Tibial nerve (tissue), 4 donors: Measurements from ENCODE around the gene SLITRK1. TPM values are rescaled to one million over a fixed set of nuclear protein-coding genes. Genes with fewer than 3 reads are reported as not detected.

Source experiments
- DNase-seq, 2 donors: peaks; one replicate each; pipeline ENCODE4 v3.0.0-alpha.2; 2019; ENCODE audit warnings: low spot score in 2 of 2
- H3K27ac ChIP-seq, 4 donors: fragments of 200-600 bp; sonication (generic) in 3 of 4; one replicate each; pipeline ENCODE4 v1.5.1; 2017 to 2019; ENCODE audit warnings: mild to moderate bottlenecking in 1 of 4
- H3K27me3 ChIP-seq, 2 donors: fragments of 200-600 bp; sonication (generic) in 1 of 2; one replicate each; pipeline versions ENCODE4 v1.5.1 to v1.6.0; 2017 to 2019
- H3K36me3 ChIP-seq, 3 donors: fragments of 200-600 bp; sonication (generic); one replicate each; pipeline ENCODE4 v1.5.1; 2018 to 2019
- H3K4me1 ChIP-seq, 4 donors: fragments of 200-600 bp; sonication (generic) in 3 of 4; one replicate each; pipeline ENCODE4 v1.5.1; 2017 to 2019
- H3K4me3 ChIP-seq, 4 donors: fragments of 200-600 bp; sonication (generic) in 3 of 4; one replicate each; pipeline ENCODE4 v1.5.1; 2017 to 2019; ENCODE audit warnings: mild to moderate bottlenecking in 1 of 4, moderate library complexity in 1 of 4
- H3K9me3 ChIP-seq, 4 donors: fragments of 200-600 bp; sonication (generic) in 3 of 4; one replicate each; pipeline ENCODE4 v1.5.1; 2017 to 2019
- CTCF ChIP-seq, 5 experiments: fragments of 200-600 bp in 3 of 5; fragments of 450-650 bp in 2 of 5; sonication (generic) in 3 of 5; IDR thresholded peaks; one replicate each; pipeline ENCODE4 v1.5.1; 2016 to 2019; ENCODE audit warnings: antibody characterized with exemption in 5 of 5, mild to moderate bottlenecking in 3 of 5, moderate library complexity in 2 of 5
- EP300 ChIP-seq, 2 donors: sonication (generic); formaldehyde crosslinking; IDR thresholded peaks; one replicate each; pipeline ENCODE4 v1.6.1; 2017; ENCODE audit warnings: antibody characterized with exemption in 2 of 2, mild to moderate bottlenecking in 1 of 2
- POLR2A ChIP-seq, 2 donors: fragments of 450-650 bp; IDR thresholded peaks; one replicate each; pipeline ENCODE4 v1.6.1; 2017; ENCODE audit warnings: antibody characterized with exemption in 2 of 2, mild to moderate bottlenecking in 2 of 2, moderate library complexity in 2 of 2
- WGBS, 2 donors: methylation state at CpG; one replicate each; pipeline ENCODE4 v1.1.5; 2018; 5-methylcytosine and 5-hydroxymethylcytosine counted together
- total RNA-seq, 4 donors: library from RNA; depleted of rRNA; stranded (reverse); fragments of >200 nt; gene quantifications; one replicate each; pipeline ENCODE4 v1.1.0, GENCODE V29; 2016

SLITRK1 gene
- 1 to 10 TPM in 3 of 4 donors, under 1 TPM in 1; 0.90 to 2.0 (median 1.8) TPM for total RNA-seq

- peaks cover 0 to 42% (median 0%) of the 10 kb centered on the region in 4 donors for H3K4me1 ChIP-seq
- H3K9me3 ChIP-seq, result no peaks in the 10 kb centered on the region
- 2% methylated on average over 32 of the region's 32 CpGs for WGBS, 2 donors
- peak within 1 kb of the TSS; percentile 9 to 52 (median 31) for H3K4me3 ChIP-seq
- peak in 1 of 2 donors; percentile 22 for TF ChIP-seq EP300 (IDR thresholded peaks at IDR 0.05)
- no peak for TF ChIP-seq POLR2A (IDR thresholded peaks at IDR 0.05)
- no peak for TF ChIP-seq CTCF (IDR thresholded peaks at IDR 0.05)
- H3K27ac ChIP-seq, result peak within 1 kb of the TSS in 1 of 4 donors; percentile 8
- H3K27me3 ChIP-seq, result peaks cover 0 to 40% of the 10 kb centered on the region in 2 donors
- peak in 1 of 2 donors; percentile 44 for DNase-seq
- no peaks in the 10 kb centered on the region for H3K36me3 ChIP-seq
These were observed at the start of gene SLITRK1 for GRCh38 chr13:83881917-83882605. SLITRK1 (minus strand) TSS chr13:83882474; CDS start chr13:83881507, 967 bp downstream.

- H3K27me3 ChIP-seq, result no peaks in the 10 kb centered on the region
- 18 to 26% methylated on average over 4 of the region's 4 CpGs for WGBS, 2 donors
- no peak overlapping the region for H3K4me3 ChIP-seq
- no peaks in the 10 kb centered on the region for H3K4me1 ChIP-seq
- H3K36me3 ChIP-seq, result no peaks in the 10 kb centered on the region
- no peaks in the 10 kb centered on the region for H3K9me3 ChIP-seq
- no peak overlapping the region for H3K27ac ChIP-seq
- TF ChIP-seq POLR2A (IDR thresholded peaks at IDR 0.05) (no peak), CTCF (IDR thresholded peaks at IDR 0.05) (no peak), EP300 (IDR thresholded peaks at IDR 0.05) (no peak)
- DNase-seq, result no peak
These were observed 46.9 kb upstream of the SLITRK1 start for GRCh38 chr13:83929157-83929556.

- H3K27ac ChIP-seq, result no peak overlapping the region
- H3K4me1 ChIP-seq, result no peaks in the 10 kb centered on the region
- no peaks in the 10 kb centered on the region for H3K9me3 ChIP-seq
- no peaks in the 10 kb centered on the region for H3K27me3 ChIP-seq
- no peak for DNase-seq
- TF ChIP-seq CTCF (IDR thresholded peaks at IDR 0.05) (no peak), EP300 (IDR thresholded peaks at IDR 0.05) (no peak), POLR2A (IDR thresholded peaks at IDR 0.05) (no peak)
- 77% methylated on average over 5 to 6 of the region's 6 CpGs for WGBS, 2 donors
- H3K4me3 ChIP-seq, result no peak overlapping the region
- no peaks in the 10 kb centered on the region for H3K36me3 ChIP-seq
These were observed 37.5 kb upstream of the SLITRK1 start for GRCh38 chr13:83919775-83920174.

GRCh38 chr13:83914368-83914767, 32.1 kb upstream of the SLITRK1 start:
- 50 to 79% methylated on average over 4 of the region's 4 CpGs for WGBS, 2 donors
- H3K9me3 ChIP-seq, result no peaks in the 10 kb centered on the region
- no peak overlapping the region for H3K4me3 ChIP-seq
- no peak overlapping the region for H3K27ac ChIP-seq
- no peak for DNase-seq
- no peaks in the 10 kb centered on the region for H3K36me3 ChIP-seq
- no peaks in the 10 kb centered on the region for H3K4me1 ChIP-seq
- TF ChIP-seq EP300 (IDR thresholded peaks at IDR 0.05) (no peak), POLR2A (IDR thresholded peaks at IDR 0.05) (no peak), CTCF (IDR thresholded peaks at IDR 0.05) (no peak)
- no peaks in the 10 kb centered on the region for H3K27me3 ChIP-seq

GRCh38 chr13:83907196-83907989, 25.1 kb upstream of the SLITRK1 start:
- TF ChIP-seq POLR2A (IDR thresholded peaks at IDR 0.05) (no peak), EP300 (IDR thresholded peaks at IDR 0.05) (no peak), CTCF (IDR thresholded peaks at IDR 0.05) (no peak)
- H3K9me3 ChIP-seq, result peaks cover 0 to 16% (median 0%) of the 10 kb centered on the region in 4 donors
- no peak overlapping the region for H3K27ac ChIP-seq
- no peak overlapping the region for H3K4me3 ChIP-seq
- H3K36me3 ChIP-seq, result no peaks in the 10 kb centered on the region
- H3K27me3 ChIP-seq, result no peaks in the 10 kb centered on the region
- DNase-seq, result no peak
- H3K4me1 ChIP-seq, result no peaks in the 10 kb centered on the region
- 93 to 97% methylated on average over 25 of the region's 25 CpGs for WGBS, 2 donors
